Lower lobe of right lung (tissue), 2 donors: ENCODE measurements around the gene ZEB2. TPM values are rescaled to one million over a fixed set of nuclear protein-coding genes. Genes with fewer than 3 reads are reported as not detected.
A peak's percentile ranks its signal among the peaks of the same experiment; 100 is the strongest.

ENCODE experiments used
- ATAC-seq, 2 donors: fragments of 200-7000 bp; cut with Tn5 transposase; one replicate each; pipeline ENCODE4 v1.9.1; 2020 to 2022; ENCODE audit warnings: mild to moderate bottlenecking in 2 of 2, moderate library complexity in 2 of 2
- DNase-seq: peaks from one replicate; pipeline ENCODE4 v3.0.0-alpha.2; 2020
- H3K27ac ChIP-seq: fragments of 200-600 bp; one replicate; pipeline ENCODE4 v1.8.0; 2022
- H3K27me3 ChIP-seq: fragments of 200-600 bp; one replicate; pipeline ENCODE4 v1.8.0; 2022; ENCODE audit warnings: low read depth
- H3K36me3 ChIP-seq: fragments of 200-600 bp; one replicate; pipeline ENCODE4 v1.8.0; 2022; ENCODE audit warnings: mild to moderate bottlenecking
- H3K4me1 ChIP-seq: fragments of 200-600 bp; one replicate; pipeline ENCODE4 v1.8.0; 2022
- H3K4me3 ChIP-seq: fragments of 200-600 bp; one replicate; pipeline ENCODE4 v1.8.0; 2022; ENCODE audit warnings: mild to moderate bottlenecking
- H3K9me3 ChIP-seq: fragments of 200-600 bp; one replicate; pipeline ENCODE4 v1.8.0; 2022
- CTCF ChIP-seq: fragments of 200-600 bp; IDR thresholded peaks from one replicate; pipeline ENCODE4 v1.8.0; 2022; ENCODE audit warnings: antibody characterized with exemption, mild to moderate bottlenecking
- intact Hi-C: fragments of 100-400 bp; cut with DNase I; formaldehyde crosslinking; loops from one replicate; pipeline ENCODE4 v1.11.0; 2022
- total RNA-seq: library from RNA; stranded (reverse); fragmentation: NEBNext Ultra II Directional; extraction: Animal tissue kit (Norgen Biotek cat#: 25700); gene quantifications from one replicate; pipeline ENCODE4 v1.2.1, GENCODE V29; 2021
- donor health status: DM: no; HTN: yes; CAD: no; lungs with severe emphysema.

Gene ZEB2
- total RNA-seq, 1 donor from 2014 or later: 220 TPM

GRCh38 chr2:144374163-144374661 is 145.7 kb downstream of the ZEB2 start:
- no peaks in the 10 kb centered on the region for H3K27me3 ChIP-seq
- DNase-seq (no peak), ATAC-seq (peak in 1 of 2 donors; percentile 32)
- no peak overlapping the region for H3K27ac ChIP-seq
- H3K9me3 ChIP-seq: no peaks in the 10 kb centered on the region
- no peaks in the 10 kb centered on the region for H3K36me3 ChIP-seq
- TF ChIP-seq CTCF: no peak
- intact Hi-C loops: no loop called here
- no peak overlapping the region for H3K4me3 ChIP-seq
- peaks cover 34% of the 10 kb centered on the region for H3K4me1 ChIP-seq

DNA sequence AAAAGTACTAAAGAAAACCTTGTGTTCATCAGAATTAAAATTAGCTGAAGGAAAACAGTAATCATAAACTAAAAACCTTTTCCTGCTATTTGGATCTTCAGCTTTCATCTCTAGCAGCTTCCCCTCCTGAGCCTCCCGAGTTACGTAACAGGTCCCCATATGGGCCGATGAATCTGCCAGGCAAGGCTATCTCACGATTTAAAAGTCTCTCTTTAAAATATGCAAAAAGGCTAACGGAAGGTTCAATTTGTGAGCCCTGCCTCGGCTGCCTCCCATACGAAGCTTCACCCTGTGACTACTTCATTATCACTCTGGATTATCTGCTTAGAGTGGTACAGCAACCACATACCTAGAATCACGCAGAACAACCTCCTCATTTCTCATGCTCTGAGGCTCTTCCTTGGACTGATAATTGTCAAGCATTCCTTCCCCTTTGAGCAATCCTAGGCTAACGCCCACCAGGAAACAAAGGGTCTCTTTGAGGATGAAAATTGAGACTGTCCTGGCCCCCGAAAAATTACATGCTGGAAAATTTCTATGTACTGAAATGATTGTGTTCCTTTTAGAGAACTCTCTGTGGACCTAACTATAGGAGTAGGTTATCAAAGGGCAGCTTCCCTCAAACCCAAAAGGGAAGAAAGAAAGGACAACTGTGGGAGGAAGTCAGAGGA is 147.4 kb downstream of the ZEB2 start:
- intact Hi-C loops: no loop called here
- no peak for DNase-seq
- Histone ChIP-seq H3K27me3 (no peaks in the 10 kb centered on the region), H3K36me3 (no peaks in the 10 kb centered on the region), H3K4me1 (peaks cover 32% of the 10 kb centered on the region), H3K9me3 (no peaks in the 10 kb centered on the region), H3K27ac (peak overlapping the region; percentile 16), H3K4me3 (no peak overlapping the region)
- peak in 1 of 2 donors; percentile 37 for ATAC-seq
- TF ChIP-seq CTCF: no peak

GRCh38 chr2:144370937-144371584 is 148.9 kb downstream of the ZEB2 start:
- ATAC-seq (no peak), DNase-seq (no peak)
- H3K27me3 ChIP-seq: no peaks in the 10 kb centered on the region
- no peak overlapping the region for H3K4me3 ChIP-seq
- no peak for TF ChIP-seq CTCF
- H3K27ac ChIP-seq: no peak overlapping the region
- H3K9me3 ChIP-seq: no peaks in the 10 kb centered on the region
- H3K36me3 ChIP-seq: no peaks in the 10 kb centered on the region
- peaks cover 32% of the 10 kb centered on the region for H3K4me1 ChIP-seq
- intact Hi-C loops: no loop called here

DNA sequence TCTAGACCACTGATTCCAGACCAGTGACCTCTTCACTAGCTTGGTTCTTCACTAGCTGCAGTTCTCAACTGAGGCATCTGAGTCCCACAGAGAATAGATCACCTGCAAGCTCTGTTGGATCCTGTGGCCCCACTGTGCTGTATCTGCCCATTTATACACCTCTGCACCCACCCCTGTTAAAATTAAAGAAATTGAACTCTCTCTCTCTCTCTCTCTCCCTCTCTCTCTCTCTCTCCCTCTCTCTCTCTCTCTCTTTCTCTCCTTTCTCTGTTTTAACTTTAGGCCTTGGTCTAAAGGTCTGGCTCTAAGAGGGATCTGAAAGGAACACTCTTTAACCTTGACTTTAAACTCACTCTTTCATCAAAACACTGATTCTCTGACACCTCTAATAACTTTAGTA is 150.5 kb downstream of the ZEB2 start:
- intact Hi-C loops: no loop called here
- no peak for TF ChIP-seq CTCF
- Histone ChIP-seq H3K4me3 (no peak overlapping the region), H3K27ac (no peak overlapping the region), H3K4me1 (peaks cover 32% of the 10 kb centered on the region), H3K27me3 (no peaks in the 10 kb centered on the region), H3K9me3 (no peaks in the 10 kb centered on the region), H3K36me3 (no peaks in the 10 kb centered on the region)
- DNase-seq (no peak), ATAC-seq (no peak)

DNA sequence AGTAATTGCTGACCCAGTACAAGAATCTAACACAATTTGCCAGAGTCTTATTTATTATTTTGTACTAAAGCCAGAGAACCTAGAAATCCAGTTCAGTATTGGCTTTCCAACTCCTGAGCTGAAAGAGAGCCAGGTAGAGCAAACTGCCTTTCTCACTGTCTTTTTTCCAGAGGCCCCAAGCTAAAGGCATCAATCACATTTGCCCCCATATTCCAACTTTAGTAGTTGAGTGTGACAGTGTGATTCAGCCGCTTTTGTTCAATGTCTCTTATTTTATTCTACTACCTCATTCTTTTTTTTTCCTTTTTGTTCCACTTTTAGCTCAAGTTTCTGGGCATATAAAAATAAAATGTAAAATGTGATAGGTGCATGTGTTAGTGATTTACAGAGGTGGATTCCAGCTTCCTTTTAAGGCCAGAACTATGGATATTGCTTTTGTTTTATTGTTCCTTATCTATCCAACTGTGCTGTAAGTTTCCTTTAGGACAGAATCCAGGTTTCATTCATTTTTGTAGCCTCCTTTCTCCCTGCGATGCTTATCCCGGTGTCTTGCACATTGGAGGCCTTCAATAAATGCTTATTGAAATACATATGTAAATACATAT is 153.0 kb downstream of the ZEB2 start:
- intact Hi-C loops: no loop called here
- no peak for DNase-seq
- Histone ChIP-seq H3K36me3 (no peaks in the 10 kb centered on the region), H3K27ac (no peak overlapping the region), H3K4me1 (peaks cover 12% of the 10 kb centered on the region), H3K27me3 (no peaks in the 10 kb centered on the region), H3K4me3 (no peak overlapping the region), H3K9me3 (no peaks in the 10 kb centered on the region)
- no peak for TF ChIP-seq CTCF
- no peak for ATAC-seq
